ENCODE measurements around the gene TTC9B. TPM values are rescaled to one million over a fixed set of nuclear protein-coding genes. Genes with fewer than 3 reads are reported as not detected.

Gene TTC9B
- total and polyA plus RNA-seq, 2 of the 4 experiments (the other 2 are of a cell fraction), result not detected

GRCh38 chr19:40266119-40266518 is 47.9 kb upstream of the TTC9B start:
- in situ Hi-C loops (cut with MboI; ENCODE audit: low sequenced_read_pairs) (no loop called here), intact Hi-C loops (cut with micrococcal nuclease) (no loop called here), dilution Hi-C loops (cut with HindIII; ENCODE audit: low sequenced_read_pairs, unreplicated experiment) (no loop called here)
- no peak overlapping the region for H3K27ac ChIP-seq (ENCODE audit: insufficient read depth, low read length)
- H3K9me1 ChIP-seq (ENCODE audit: insufficient read depth, low read length), result peaks cover 23% of the 10 kb centered on the region
- H3K9me3 ChIP-seq (ENCODE audit: control insufficient read depth, insufficient read depth, low read length), result no peaks in the 10 kb centered on the region
- ChIA-PET POLR2A (ENCODE audit: unreplicated experiment) (no interaction called here), CTCF (no interaction called here)
- peaks cover 20 to 95% of the 10 kb centered on the region in 2 experiments for H3K79me1 ChIP-seq (ENCODE audit: low read depth in 1 of 2, low read length in 2 of 2)
- no peak overlapping the region for H2AFZ ChIP-seq (replicated peaks; ENCODE audit: low read length, poor library complexity)
- H3K4me2 ChIP-seq (ENCODE audit: low read depth, low read length), result no peak overlapping the region
- no peak overlapping the region for H3K4ac ChIP-seq (ENCODE audit: low read depth, low read length)
- H3K9ac ChIP-seq (ENCODE audit: low read depth, low read length), result no peak overlapping the region
- no peak overlapping the region for H3K56ac ChIP-seq (ENCODE audit: extremely low read depth, insufficient read depth, low read length)
- no peak overlapping the region for H4K5ac ChIP-seq (ENCODE audit: low read depth, low read length)
- H3K14ac ChIP-seq (replicated peaks; ENCODE audit: low read depth, low read length), result no peak overlapping the region
- H2AK5ac ChIP-seq (ENCODE audit: low read depth, low read length), result no peak overlapping the region
- no TSS peak for BruUV-seq (replicated peaks)
- no peak overlapping the region for H4K91ac ChIP-seq (ENCODE audit: insufficient read depth, low read depth, low read length)
- no peak overlapping the region for H2BK15ac ChIP-seq (ENCODE audit: low read depth, low read length)
- no peak overlapping the region for H2BK20ac ChIP-seq (ENCODE audit: low read depth, low read length)
- H2AK9ac ChIP-seq (replicated peaks; ENCODE audit: low read depth, low read length, poor library complexity), result peak overlapping the region; percentile 61
- TF ChIP-seq POLR2A (IDR thresholded peaks at IDR 0.05; ENCODE audit: low read depth, low read length) (no peak), RCOR1 (IDR thresholded peaks at IDR 0.05; ENCODE audit: insufficient replicate concordance, low read length) (no peak), FOS (IDR thresholded peaks at IDR 0.05; ENCODE audit: low read depth, low read length) (no peak), RAD21 (IDR thresholded peaks at IDR 0.05; ENCODE audit: low read length) (no peak), ELK1 (IDR thresholded peaks at IDR 0.05; ENCODE audit: borderline replicate concordance, low read depth, low read length) (no peak), CEBPB (IDR thresholded peaks at IDR 0.05; ENCODE audit: low read depth, low read length) (no peak), MXI1 (IDR thresholded peaks at IDR 0.05; ENCODE audit: borderline replicate concordance, low read depth, low read length) (no peak), CHD1 (IDR thresholded peaks at IDR 0.05; ENCODE audit: low read depth, low read length) (no peak)
- no peak for DNase-seq
- H3K27me3 ChIP-seq (ENCODE audit: control insufficient read depth, insufficient read depth, low read length), result no peaks in the 10 kb centered on the region
- no peak overlapping the region for H3K23ac ChIP-seq (ENCODE audit: low read depth, low read length)
- no peak for ATAC-seq (ENCODE audit: low read depth)
- no peak overlapping the region for H2BK5ac ChIP-seq (ENCODE audit: low read depth, low read length, poor library complexity, severe bottlenecking)
- no peak overlapping the region for H3K4me3 ChIP-seq (ENCODE audit: insufficient read depth, low read depth, low read length)
- peaks cover 78% of the 10 kb centered on the region for H4K20me1 ChIP-seq (ENCODE audit: insufficient read depth, low read length)
- peaks cover 5% of the 10 kb centered on the region for H3K4me1 ChIP-seq (ENCODE audit: control insufficient read depth, insufficient read depth, low read length)
- peaks cover 29% of the 10 kb centered on the region for H3K36me3 ChIP-seq (ENCODE audit: control insufficient read depth, insufficient read depth, low read length)
- no peak overlapping the region for H4K8ac ChIP-seq (ENCODE audit: low read depth in 2 of 2, low read length in 2 of 2)
- no peak overlapping the region for H3K18ac ChIP-seq (ENCODE audit: low read depth, low read length)
- WGBS, 2 experiments (ENCODE audit: extremely low coverage in 2 of 2, insufficient read length in 1 of 2), result no CpG with 5 or more reads among the region's 17 CpGs
- H2BK120ac ChIP-seq (ENCODE audit: low read depth, low read length), result no peak overlapping the region
